H1 (cell line): ENCODE results near the gene UGT2B15. TPM values are rescaled to one million over a fixed set of nuclear protein-coding genes. Genes with fewer than 3 reads are reported as not detected.

Source experiments
- CTCF ChIA-PET: fragments of 300-600 bp; sonication (Branson Sonifier 250); formaldehyde crosslinking; loops from one replicate; lab custom pipeline; 2021; ENCODE audit not compliant: partially characterized antibody; lab: Charles Lee
- POLR2A ChIA-PET: fragments of 300-600 bp; sonication (Branson Sonifier 250); formaldehyde crosslinking; loops from one replicate; lab custom pipeline; 2021; ENCODE audit warnings: inconsistent platforms; ENCODE audit not compliant: partially characterized antibody; lab: Charles Lee
- DNase-seq, 2 experiments: peaks; one replicate each; pipeline versions ENCODE4 v3.0.0 to v3.0.0-alpha.2; 2010 to 2022; ENCODE audit warnings: low spot score in 2 of 2, low read depth in 1 of 2, mixed read lengths in 1 of 2
- FAIRE-seq: peaks from 2 replicates; lab custom pipeline; 2011; peaks lifted over from hg19 to GRCh38; lab: Jason Lieb, UNC
- H2AFZ ChIP-seq: 2 replicates; pipeline ENCODE4 v1.8.1; 2012; ENCODE audit warnings: low read length, inconsistent platforms
- H2AK5ac ChIP-seq: 2 replicates; pipeline ENCODE4 v1.6.1; 2013; ENCODE audit warnings: low read depth, low read length
- H2BK120ac ChIP-seq: replicated peaks from 2 replicates; pipeline ENCODE3; 2013; ENCODE audit warnings: low read depth, low read length, inconsistent platforms
- H2BK12ac ChIP-seq: 2 replicates; pipeline ENCODE4 v1.6.1; 2013; ENCODE audit warnings: low read depth, low read length
- H2BK15ac ChIP-seq: 2 replicates; pipeline ENCODE4 v1.6.1; 2013; ENCODE audit warnings: low read length
- H2BK20ac ChIP-seq: 2 replicates; pipeline ENCODE4 v1.6.1; 2013; ENCODE audit warnings: low read length
- H2BK5ac ChIP-seq: 2 replicates; pipeline ENCODE4 v1.6.1; 2013; ENCODE audit warnings: low read depth, low read length
- H3K14ac ChIP-seq: 2 replicates; pipeline ENCODE4 v1.6.1; 2013; ENCODE audit warnings: inconsistent platforms; ENCODE audit not compliant: insufficient read length
- H3K18ac ChIP-seq: 2 replicates; pipeline ENCODE4 v1.6.1; 2013; ENCODE audit warnings: low read length; ENCODE audit errors: extremely low read depth
- H3K23ac ChIP-seq: 2 replicates; pipeline ENCODE4 v1.6.1; 2013; ENCODE audit warnings: inconsistent platforms; ENCODE audit not compliant: insufficient read length
- H3K23me2 ChIP-seq: 2 replicates; pipeline ENCODE4 v1.6.1; 2013; ENCODE audit warnings: low read depth, low read length
- H3K27ac ChIP-seq: 2 replicates; pipeline ENCODE4 v1.6.1; 2011; ENCODE audit warnings: low read depth, low read length, inconsistent platforms
- H3K27me3 ChIP-seq, 4 experiments: replicated peaks in 1 of 4; 1 replicate in 1 of 4; 2 replicates in 3 of 4; pipeline versions ENCODE4 v1.6.1 to v1.8.1; 2011 to 2013; ENCODE audit warnings: low read length in 3 of 4, mild to moderate bottlenecking in 3 of 4, inconsistent platforms in 2 of 4, mixed read lengths in 2 of 4, moderate library complexity in 1 of 4; ENCODE audit not compliant: control insufficient read depth in 3 of 4, insufficient read depth in 3 of 4; ENCODE audit errors: extremely low read depth in 1 of 4
- H3K36me3 ChIP-seq, 4 experiments: 2 replicates each; pipeline versions ENCODE4 v1.6.1 to v1.8.1; 2011 to 2013; ENCODE audit warnings: mild to moderate bottlenecking in 4 of 4, low read length in 3 of 4, moderate library complexity in 2 of 4, control low read depth in 1 of 4, inconsistent platforms in 1 of 4; ENCODE audit not compliant: insufficient read depth in 4 of 4, control insufficient read depth in 2 of 4
- H3K4ac ChIP-seq: replicated peaks from 2 replicates; pipeline ENCODE3; 2013; ENCODE audit warnings: low read length, low read depth, mixed read lengths, inconsistent platforms; ENCODE audit not compliant: insufficient read length
- H3K4me1 ChIP-seq, 4 experiments: replicated peaks in 1 of 4; 1 replicate in 1 of 4; 2 replicates in 3 of 4; pipeline versions ENCODE4 v1.6.1 to v1.8.1; 2011 to 2013; ENCODE audit warnings: low read length in 3 of 4, inconsistent platforms in 2 of 4, mixed read lengths in 1 of 4; ENCODE audit not compliant: insufficient read depth in 4 of 4, control insufficient read depth in 3 of 4
- H3K4me2 ChIP-seq, 2 experiments: 2 replicates each; pipeline versions ENCODE4 v1.6.1 to v1.8.1; 2011 to 2013; ENCODE audit warnings: low read depth in 2 of 2, low read length in 2 of 2, control low read depth in 1 of 2, inconsistent platforms in 1 of 2, mild to moderate bottlenecking in 1 of 2; ENCODE audit not compliant: insufficient read depth in 1 of 2
- H3K4me3 ChIP-seq, 4 experiments: fragments of 200-600, 300-600 bp in 1 of 4; sonication (generic), shearing (Covaris generic), sonication (Bioruptor Twin) in 1 of 4; 2 replicates each; pipeline versions ENCODE4 v1.5.1 to v1.8.1; 2011 to 2016; ENCODE audit warnings: low read length in 4 of 4, low read depth in 3 of 4, control low read depth in 2 of 4, inconsistent platforms in 2 of 4, mild to moderate bottlenecking in 2 of 4, mixed read lengths in 1 of 4, moderate library complexity in 1 of 4; ENCODE audit not compliant: insufficient read depth in 2 of 4; ENCODE audit errors: extremely low read depth in 1 of 4
- H3K56ac ChIP-seq: replicated peaks from 2 replicates; pipeline ENCODE3; 2013; ENCODE audit warnings: low read depth, mild to moderate bottlenecking, mixed read lengths, low read length, inconsistent platforms; ENCODE audit not compliant: insufficient read length
- H3K79me1 ChIP-seq: 2 replicates; pipeline ENCODE4 v1.6.1; 2013; ENCODE audit warnings: low read depth, low read length, control low read depth
- H3K79me2 ChIP-seq, 2 experiments: 2 replicates each; pipeline versions ENCODE4 v1.6.1 to v1.8.1; 2012 to 2013; ENCODE audit warnings: low read length in 2 of 2, mild to moderate bottlenecking in 2 of 2, inconsistent platforms in 1 of 2; ENCODE audit not compliant: insufficient read depth in 2 of 2, control insufficient read depth in 1 of 2
- H3K9ac ChIP-seq, 4 experiments: replicated peaks in 1 of 4; 1 replicate in 1 of 4; 2 replicates in 3 of 4; pipeline versions ENCODE4 v1.6.1 to v1.8.1; 2011 to 2013; ENCODE audit warnings: low read depth in 3 of 4, low read length in 3 of 4, control low read depth in 2 of 4, mild to moderate bottlenecking in 2 of 4, moderate library complexity in 2 of 4, inconsistent platforms in 1 of 4; ENCODE audit errors: extremely low read depth in 1 of 4
- H3K9me3 ChIP-seq, 2 experiments: 2 replicates each; pipeline versions ENCODE4 v1.6.1 to v1.8.1; 2012 to 2013; ENCODE audit warnings: mild to moderate bottlenecking in 2 of 2, moderate library complexity in 2 of 2, control low read depth in 1 of 2, inconsistent platforms in 1 of 2, low read depth in 1 of 2, low read length in 1 of 2, mixed read lengths in 1 of 2; ENCODE audit not compliant: insufficient read depth in 2 of 2
- H4K20me1 ChIP-seq, 2 experiments: replicated peaks in 1 of 2; 2 replicates each; pipeline versions ENCODE3 to v1.8.1; 2011 to 2013; ENCODE audit warnings: inconsistent platforms in 2 of 2, low read length in 2 of 2, mild to moderate bottlenecking in 1 of 2; ENCODE audit not compliant: insufficient read depth in 2 of 2, control insufficient read depth in 1 of 2
- H4K5ac ChIP-seq: 2 replicates; pipeline ENCODE4 v1.6.1; 2013; ENCODE audit warnings: low read length, low read depth, mixed read lengths, inconsistent platforms; ENCODE audit not compliant: insufficient read length
- H4K8ac ChIP-seq: 2 replicates; pipeline ENCODE4 v1.8.0; 2013; ENCODE audit warnings: mild to moderate bottlenecking, moderate library complexity, low read length, inconsistent platforms; ENCODE audit not compliant: insufficient read depth; ENCODE audit errors: extremely low read depth
- H4K91ac ChIP-seq: replicated peaks from 2 replicates; pipeline ENCODE3; 2013; ENCODE audit warnings: low read length, mixed read lengths, inconsistent platforms; ENCODE audit not compliant: insufficient read length
- ASH2L ChIP-seq: fragments of 200-600, 300-600 bp; sonication (generic); IDR thresholded peaks from one replicate; pipeline ENCODE4 v1.7.1; 2017; ENCODE audit warnings: low read length
- CREB1 ChIP-seq: IDR thresholded peaks from 2 replicates; pipeline ENCODE4 v1.6.1; 2012; ENCODE audit warnings: inconsistent platforms
- CTBP2 ChIP-seq: IDR thresholded peaks from 2 replicates; pipeline ENCODE4 v1.7.0; 2011; ENCODE audit warnings: borderline replicate concordance, mild to moderate bottlenecking, moderate library complexity, mixed read lengths, low read length; ENCODE audit not compliant: insufficient read depth, insufficient read length
- EZH2 ChIP-seq: fragments of 200-600 bp; sonication (generic); IDR thresholded peaks from 2 replicates; pipeline ENCODE4 v1.7.1; 2012; ENCODE audit warnings: low read depth, mild to moderate bottlenecking, moderate library complexity, low read length, inconsistent platforms; ENCODE audit not compliant: severe bottlenecking
- JUN ChIP-seq: IDR thresholded peaks from 2 replicates; pipeline ENCODE4 v1.6.1; 2011; ENCODE audit warnings: low read depth, mild to moderate bottlenecking, improper control_type of control experiment, low read length
- KDM4A ChIP-seq: IDR thresholded peaks from one replicate; pipeline ENCODE4 v1.7.1; 2012; ENCODE audit warnings: low read depth, mild to moderate bottlenecking, moderate library complexity, low read length, inconsistent platforms; ENCODE audit not compliant: severe bottlenecking
- MAFK ChIP-seq: IDR thresholded peaks from 2 replicates; pipeline ENCODE4 v1.6.1; 2012; ENCODE audit warnings: low read depth, mild to moderate bottlenecking, improper control_type of control experiment, low read length
- NANOG ChIP-seq: IDR thresholded peaks from 2 replicates; pipeline ENCODE4 v1.6.1; 2011; ENCODE audit warnings: low read length, low read depth, mild to moderate bottlenecking, inconsistent platforms; ENCODE audit not compliant: insufficient read depth, poor library complexity, severe bottlenecking
- NRF1 ChIP-seq: IDR thresholded peaks from 2 replicates; pipeline ENCODE4 v1.6.1; 2011; ENCODE audit warnings: mild to moderate bottlenecking, low read depth, low read length, improper control_type of control experiment
- RFX5 ChIP-seq: IDR thresholded peaks from 2 replicates; pipeline ENCODE4 v1.6.1; 2011; ENCODE audit warnings: low read depth, low read length, improper control_type of control experiment, borderline replicate concordance
- SIN3A ChIP-seq, 2 experiments: IDR thresholded peaks in 1 of 2; conservative IDR thresholded peaks in 1 of 2; 2 replicates each; pipeline ENCODE4 v1.6.1; 2011 to 2012; ENCODE audit warnings: low read length in 2 of 2, improper control_type of control experiment in 1 of 2, low read depth in 1 of 2, mild to moderate bottlenecking in 1 of 2
- SIRT6 ChIP-seq: IDR thresholded peaks from one replicate; pipeline ENCODE4 v1.7.1; 2012; ENCODE audit warnings: low read length, inconsistent platforms
- SIX5 ChIP-seq: IDR thresholded peaks from 2 replicates; pipeline ENCODE4 v1.6.1; 2011; ENCODE audit warnings: mild to moderate bottlenecking, low read depth, low read length
- SP4 ChIP-seq: IDR thresholded peaks from 2 replicates; pipeline ENCODE4 v1.6.1; 2012; ENCODE audit warnings: low read length, inconsistent platforms
- SRF ChIP-seq: IDR thresholded peaks from 2 replicates; pipeline ENCODE4 v1.6.1; 2011; ENCODE audit warnings: mild to moderate bottlenecking, low read depth, low read length, moderate library complexity
- ZNF274 ChIP-seq: IDR thresholded peaks from 2 replicates; pipeline ENCODE4 v1.7.0; 2012; ENCODE audit warnings: low read length, borderline replicate concordance; ENCODE audit errors: extremely low read depth
- WGBS, 2 experiments: shearing (Covaris generic) in 1 of 2; methylation state at CpG; one replicate each; pipeline versions ENCODE4 v1.1.6 to v1.1.7; 2013 to 2015; ENCODE audit warnings: low lambda C conversion rate in 2 of 2, mixed read lengths in 2 of 2, inconsistent platforms in 1 of 2, low coverage in 1 of 2, missing lambda C conversion rate in 1 of 2; ENCODE audit not compliant: insufficient replicate concordance in 2 of 2, insufficient coverage in 1 of 2, insufficient read length in 1 of 2; ENCODE audit errors: extremely low coverage in 1 of 2, missing lambda C conversion rate in 1 of 2; 5-methylcytosine and 5-hydroxymethylcytosine counted together
- polyA plus RNA-seq, 7 experiments: library from polyadenylated mRNA; depleted of rRNA in 3 of 7; stranded (reverse) in 5 of 7; unstranded in 2 of 7; fragments of >200 nt in 5 of 7; fragments of 200-250 nt in 2 of 7; gene quantifications; 1 replicate in 5 of 7; 2 replicates in 1 of 7; 4 replicates in 1 of 7; pipeline versions ENCODE4 v1.2.1 to v1.2.3, GENCODE V29; 2011 to 2013; ENCODE audit warnings: missing spikeins in 2 of 7, mixed read lengths in 2 of 7
- total RNA-seq: library from RNA; stranded (reverse); fragmentation: NEBNext Ultra II Directional; extraction: Animal tissue kit (Norgen Biotek cat#: 25700); gene quantifications from 2 replicates; pipeline ENCODE4 v1.2.1, GENCODE V29; 2021

The UGT2B15 gene
- total and polyA plus RNA-seq, 2 of the 8 experiments (the other 6 are each of a cell fraction or from before 2014, with no cell fraction given) = not detected

- H3K9me3 ChIP-seq = 0 out of 4 replicates have a peak, but pooled peaks cover 0 to 3% of the 10 kb centered on the region in 2 experiments
- DNase-seq (no peak), FAIRE-seq (no peak)
- H3K23me2 ChIP-seq = no peaks in the 10 kb centered on the region
- no peak overlapping the region for H3K23ac ChIP-seq
- no peak overlapping the region for H2BK12ac ChIP-seq
- H3K4ac ChIP-seq = no peak overlapping the region
- H3K4me1 ChIP-seq = no peaks in the 10 kb centered on the region
- no peaks in the 10 kb centered on the region for H3K36me3 ChIP-seq
- H4K5ac ChIP-seq = no peak overlapping the region
- no peak overlapping the region for H3K14ac ChIP-seq
- no peak overlapping the region for H3K18ac ChIP-seq
- H2AFZ ChIP-seq = no peak overlapping the region
- no peak overlapping the region for H2BK5ac ChIP-seq
- no peaks in the 10 kb centered on the region for H3K79me1 ChIP-seq
- no peak overlapping the region for H3K9ac ChIP-seq
- H4K20me1 ChIP-seq = no peaks in the 10 kb centered on the region
- no peak overlapping the region for H3K4me2 ChIP-seq
- H3K27ac ChIP-seq = no peak overlapping the region
- H2BK20ac ChIP-seq = no peak overlapping the region
- H3K4me3 ChIP-seq = no peak overlapping the region
- H3K79me2 ChIP-seq = no peaks in the 10 kb centered on the region
- no peak overlapping the region for H4K8ac ChIP-seq
- POLR2A ChIA-PET = no interaction called here
- H3K56ac ChIP-seq = no peak overlapping the region
- CTCF ChIA-PET = no interaction called here
- no peak overlapping the region for H2BK15ac ChIP-seq
- no peak overlapping the region for H2BK120ac ChIP-seq
- H4K91ac ChIP-seq = no peak overlapping the region
- 73% methylated on average over 1 of the region's 1 CpG; no CpG with 5 or more reads in 1 of the 2 experiments for WGBS, 2 experiments
- no peaks in the 10 kb centered on the region for H3K27me3 ChIP-seq
- no peak overlapping the region for H2AK5ac ChIP-seq
- TF ChIP-seq SP4 (no peak), RFX5 (no peak), MAFK (no peak), NANOG (no peak), CTBP2 (no peak), SRF (no peak), JUN (no peak), NRF1 (no peak), ASH2L (no peak), SIX5 (no peak), KDM4A (no peak), EZH2 (no peak), ZNF274 (no peak), SIRT6 (no peak), SIN3A (conservative IDR thresholded peaks at IDR 0.05 in 1 of 2, IDR thresholded peaks at IDR 0.05 in 1 of 2; ENCODE audit: low read depth in 1 of 2, low read length in 2 of 2) (no peak), CREB1 (no peak)
Measured at GRCh38 chr4:68606240-68606639, 64.2 kb downstream of the UGT2B15 start.
